Activated B cell treated with CpG ODN at 0.5 μM for 24 hours (primary cell): ENCODE data around the gene ERVW-1. TPM values are rescaled to one million over a fixed set of nuclear protein-coding genes. Genes with fewer than 3 reads are reported as not detected.
"Not testable (repeated sequence)": the region's sequence is repeated elsewhere in the genome, so short reads cannot be mapped to it uniquely, and the experiment has no call there.

ENCODE experiments used
- ATAC-seq: fragments of 200-7000 bp; cut with Tn5 transposase; one replicate; pipeline ENCODE4 v1.10.0; 2021; ENCODE audit warnings: low read depth, mild to moderate bottlenecking, moderate library complexity
- CTCF ChIA-PET: fragments of 350-600 bp; sonication (Branson Sonifier 250); formaldehyde crosslinking; loops from one replicate; lab custom pipeline; 2021; ENCODE audit warnings: antibody characterized with exemption; lab: Charles Lee
- POLR2A ChIA-PET: fragments of 350-600 bp; sonication (Branson Sonifier 250); formaldehyde crosslinking; loops from one replicate; lab custom pipeline; 2021; ENCODE audit warnings: antibody characterized with exemption; lab: Charles Lee
- DNase-seq: peaks from one replicate; pipeline ENCODE4 v3.0.0; 2022
- H3K27ac Mint-ChIP-seq: one replicate; pipeline ENCODE4 v1.8.0; 2020; ENCODE audit warnings: mixed read lengths
- H3K27me3 Mint-ChIP-seq: one replicate; pipeline ENCODE4 v1.8.0; 2021; ENCODE audit warnings: mixed read lengths
- H3K36me3 Mint-ChIP-seq: one replicate; pipeline ENCODE4 v1.8.0; 2021; ENCODE audit warnings: low read depth, mixed read lengths
- H3K4me1 Mint-ChIP-seq: one replicate; pipeline ENCODE4 v1.8.0; 2021; ENCODE audit warnings: mixed read lengths
- H3K4me3 Mint-ChIP-seq: one replicate; pipeline ENCODE4 v1.8.0; 2020; ENCODE audit warnings: mild to moderate bottlenecking, mixed read lengths
- H3K9me3 Mint-ChIP-seq: one replicate; pipeline ENCODE4 v1.8.0; 2020; ENCODE audit warnings: mixed read lengths
- intact Hi-C: fragments of 100-400 bp; cut with micrococcal nuclease; formaldehyde crosslinking; loops from one replicate; pipeline ENCODE4 v1.15.1; 2024
- total RNA-seq: library from RNA; stranded (reverse); gene quantifications from 2 replicates; pipeline ENCODE4 v1.2.3, GENCODE V29; 2022
- TF ChIP-seq, protein P1 (sequence below): fragments of 200-600 bp; IDR thresholded peaks from one replicate; pipeline ENCODE4 v1.8.0; 2022; ENCODE audit warnings: antibody characterized with exemption, mild to moderate bottlenecking

The ERVW-1 gene
- total RNA-seq, 1 donor from 2014 or later, result not detected

GRCh38 chr7:92496876-92497275 lies 19.1 kb upstream of the ERVW-1 start:
- POLR2A ChIA-PET, result no interaction called here
- H3K36me3 Mint-ChIP-seq, result peaks cover 64% of the 10 kb centered on the region

GRCh38 chr7:92489634-92490033 lies 11.9 kb upstream of the ERVW-1 start:
- POLR2A ChIA-PET, result interaction anchor here (0.6 kb wide), 1 partner anchor 389 kb away, joined by 7 read pairs; no protein-coding TSS in a partner anchor
- no peaks in the 10 kb centered on the region for H3K27me3 Mint-ChIP-seq
- no peaks in the 10 kb centered on the region for H3K9me3 Mint-ChIP-seq
- peaks cover 61% of the 10 kb centered on the region for H3K36me3 Mint-ChIP-seq
- no peaks in the 10 kb centered on the region for H3K4me1 Mint-ChIP-seq
- H3K27ac Mint-ChIP-seq, result no peak overlapping the region
- TF ChIP-seq, protein P1, sequence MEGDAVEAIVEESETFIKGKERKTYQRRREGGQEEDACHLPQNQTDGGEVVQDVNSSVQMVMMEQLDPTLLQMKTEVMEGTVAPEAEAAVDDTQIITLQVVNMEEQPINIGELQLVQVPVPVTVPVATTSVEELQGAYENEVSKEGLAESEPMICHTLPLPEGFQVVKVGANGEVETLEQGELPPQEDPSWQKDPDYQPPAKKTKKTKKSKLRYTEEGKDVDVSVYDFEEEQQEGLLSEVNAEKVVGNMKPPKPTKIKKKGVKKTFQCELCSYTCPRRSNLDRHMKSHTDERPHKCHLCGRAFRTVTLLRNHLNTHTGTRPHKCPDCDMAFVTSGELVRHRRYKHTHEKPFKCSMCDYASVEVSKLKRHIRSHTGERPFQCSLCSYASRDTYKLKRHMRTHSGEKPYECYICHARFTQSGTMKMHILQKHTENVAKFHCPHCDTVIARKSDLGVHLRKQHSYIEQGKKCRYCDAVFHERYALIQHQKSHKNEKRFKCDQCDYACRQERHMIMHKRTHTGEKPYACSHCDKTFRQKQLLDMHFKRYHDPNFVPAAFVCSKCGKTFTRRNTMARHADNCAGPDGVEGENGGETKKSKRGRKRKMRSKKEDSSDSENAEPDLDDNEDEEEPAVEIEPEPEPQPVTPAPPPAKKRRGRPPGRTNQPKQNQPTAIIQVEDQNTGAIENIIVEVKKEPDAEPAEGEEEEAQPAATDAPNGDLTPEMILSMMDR, result no peak
- CTCF ChIA-PET, result no interaction called here
- DNase-seq (no peak), ATAC-seq (no peak)
- H3K4me3 Mint-ChIP-seq, result no peak overlapping the region
- intact Hi-C loops, result no loop called here

More at GRCh38 chr7:92496876-92497275, 19.1 kb upstream of the ERVW-1 start:
- no peak overlapping the region for H3K27ac Mint-ChIP-seq
- TF ChIP-seq, protein P1, result no peak
- DNase-seq, result no peak
- intact Hi-C loops, result no loop called here
- CTCF ChIA-PET, result no interaction called here
- no peaks in the 10 kb centered on the region for H3K27me3 Mint-ChIP-seq
- no peaks in the 10 kb centered on the region for H3K4me1 Mint-ChIP-seq
- no peak overlapping the region for H3K4me3 Mint-ChIP-seq
- no peak for ATAC-seq
- no peaks in the 10 kb centered on the region for H3K9me3 Mint-ChIP-seq

GRCh38 chr7:92487804-92488203 lies 10.1 kb upstream of the ERVW-1 start:
- no peak overlapping the region for H3K27ac Mint-ChIP-seq
- intact Hi-C loops, result no loop called here
- POLR2A ChIA-PET, result no interaction called here
- no peaks in the 10 kb centered on the region for H3K4me1 Mint-ChIP-seq
- CTCF ChIA-PET, result no interaction called here
- no peak overlapping the region for H3K4me3 Mint-ChIP-seq
- no peaks in the 10 kb centered on the region for H3K27me3 Mint-ChIP-seq
- TF ChIP-seq, protein P1, result no peak
- no peak for ATAC-seq
- H3K9me3 Mint-ChIP-seq, result no peaks in the 10 kb centered on the region
- DNase-seq, result no peak
- peaks cover 52% of the 10 kb centered on the region for H3K36me3 Mint-ChIP-seq

DNA sequence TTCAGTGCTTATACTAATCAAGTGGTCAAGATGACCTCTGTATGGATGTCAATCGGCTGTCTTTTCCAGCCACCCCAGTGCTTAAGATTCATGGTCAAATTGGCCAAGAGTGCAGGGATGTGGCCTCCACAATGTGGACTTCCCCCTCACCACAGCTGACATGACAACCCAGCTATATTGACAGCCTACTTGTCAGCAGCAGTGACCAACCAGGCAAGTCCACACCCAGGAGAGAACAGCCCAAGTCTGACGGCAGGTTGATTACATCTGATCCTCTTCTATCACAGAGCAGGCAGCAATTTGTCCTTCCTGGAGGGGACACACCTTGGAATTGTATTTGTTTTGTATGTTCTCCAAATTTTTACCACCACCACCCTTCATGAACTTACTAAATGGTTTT lies 8.2 kb upstream of the ERVW-1 start:
- H3K4me3 Mint-ChIP-seq, result no peak overlapping the region
- TF ChIP-seq, protein P1, result no peak
- peaks cover 37% of the 10 kb centered on the region for H3K36me3 Mint-ChIP-seq
- H3K4me1 Mint-ChIP-seq, result no peaks in the 10 kb centered on the region
- no peaks in the 10 kb centered on the region for H3K9me3 Mint-ChIP-seq
- DNase-seq (no peak), ATAC-seq (no peak)
- intact Hi-C loops, result no loop called here
- no peak overlapping the region for H3K27ac Mint-ChIP-seq
- CTCF ChIA-PET, result no interaction called here
- H3K27me3 Mint-ChIP-seq, result no peaks in the 10 kb centered on the region
- POLR2A ChIA-PET, result no interaction called here

GRCh38 chr7:92485267-92485892 lies 7.6 kb upstream of the ERVW-1 start:
- intact Hi-C loops, result no loop called here
- Mint-ChIP-seq H3K4me3 (no peak overlapping the region), H3K4me1 (no peaks in the 10 kb centered on the region), H3K27ac (no peak overlapping the region), H3K36me3 (peaks cover 32% of the 10 kb centered on the region), H3K9me3 (no peaks in the 10 kb centered on the region), H3K27me3 (no peaks in the 10 kb centered on the region)
- TF ChIP-seq, protein P1, result no peak
- POLR2A ChIA-PET, result no interaction called here
- DNase-seq (no peak), ATAC-seq (no peak)
- CTCF ChIA-PET, result no interaction called here

DNA sequence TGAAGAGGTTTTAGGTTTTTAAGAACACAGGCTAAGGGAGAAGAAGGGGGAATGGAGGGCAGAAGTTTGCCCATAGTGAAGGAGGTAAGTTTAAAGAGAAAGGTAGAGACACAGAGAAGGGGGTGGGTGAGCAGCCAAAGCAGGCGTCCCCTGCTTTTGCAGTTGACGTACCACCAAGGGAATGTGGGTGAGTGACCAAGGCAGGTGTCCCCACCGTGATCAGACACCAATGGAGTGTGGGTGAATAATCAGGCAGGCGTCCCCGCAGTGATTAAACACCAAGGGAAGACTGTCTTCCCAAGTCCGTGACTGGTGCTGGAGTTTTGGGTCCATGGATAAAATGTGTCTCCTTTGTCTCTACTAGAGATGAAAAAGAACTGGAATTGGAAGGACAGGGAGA lies 6.5 kb upstream of the ERVW-1 start:
- H3K27me3 Mint-ChIP-seq, H3K27ac Mint-ChIP-seq, intact Hi-C loops, POLR2A ChIA-PET, CTCF ChIA-PET, H3K9me3 Mint-ChIP-seq, ATAC-seq, DNase-seq, H3K4me3 Mint-ChIP-seq, H3K4me1 Mint-ChIP-seq: not testable (repeated sequence)
- H3K36me3 Mint-ChIP-seq, result peaks cover 26% of the 10 kb centered on the region

DNA sequence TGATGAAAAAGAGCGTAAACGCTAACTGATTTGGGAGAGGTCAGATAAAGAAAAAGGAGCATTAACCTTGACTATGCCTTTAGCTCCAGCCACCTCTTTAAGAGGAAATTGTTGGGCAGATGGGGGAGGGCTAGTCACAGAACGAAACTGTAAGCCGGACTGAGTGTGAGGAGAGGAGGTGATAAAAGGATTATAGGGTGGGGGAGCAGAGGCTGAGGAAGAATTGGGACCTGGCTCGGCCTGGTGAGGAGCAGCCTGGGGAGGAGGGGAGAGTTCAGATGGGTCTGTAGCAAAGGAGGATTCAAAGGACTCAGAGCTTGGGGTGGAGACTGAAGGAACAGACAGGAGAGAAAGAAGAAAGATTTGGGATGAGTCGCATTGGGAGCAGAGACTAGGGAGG lies 5.9 kb upstream of the ERVW-1 start:
- DNase-seq, H3K4me1 Mint-ChIP-seq, CTCF ChIA-PET, ATAC-seq, H3K4me3 Mint-ChIP-seq, H3K27ac Mint-ChIP-seq, H3K27me3 Mint-ChIP-seq, intact Hi-C loops, POLR2A ChIA-PET, H3K9me3 Mint-ChIP-seq: not testable (repeated sequence)
- H3K36me3 Mint-ChIP-seq, result peaks cover 22% of the 10 kb centered on the region

GRCh38 chr7:92479146-92479545 lies 1.4 kb upstream of the ERVW-1 start:
- H3K4me3 Mint-ChIP-seq, H3K36me3 Mint-ChIP-seq, DNase-seq, ATAC-seq, CTCF ChIA-PET, H3K27me3 Mint-ChIP-seq, H3K27ac Mint-ChIP-seq, intact Hi-C loops, H3K9me3 Mint-ChIP-seq, POLR2A ChIA-PET, H3K4me1 Mint-ChIP-seq: not testable (repeated sequence)
